ENCODE data around the gene KRTAP10-1.

DNA sequence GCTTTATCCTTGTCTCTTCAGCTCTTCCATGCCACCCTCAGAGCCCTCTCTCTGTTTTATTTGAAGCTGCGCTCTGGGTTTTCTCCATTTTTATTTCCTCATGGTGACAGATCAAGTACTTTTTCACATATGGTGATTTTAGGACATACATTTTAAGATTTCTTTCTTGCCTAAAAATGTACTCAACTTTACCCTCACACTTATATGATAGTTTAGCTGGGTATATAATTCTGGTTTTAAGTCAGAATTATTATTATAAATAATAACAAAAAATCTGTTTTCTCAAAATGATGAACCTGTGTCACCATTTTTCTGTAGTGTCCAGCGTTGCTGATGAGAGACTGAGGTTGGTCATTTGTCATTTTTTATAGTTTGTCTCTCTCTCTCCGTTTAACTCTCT is 41.2 kb upstream of the KRTAP10-1 start:
- TF ChIP-seq EZH2phosphoT487 (IDR thresholded peaks at IDR 0.05; ENCODE audit: borderline replicate concordance, low read length) (no peak), EZH2 (IDR thresholded peaks at IDR 0.05; ENCODE audit: low read length, unreplicated experiment) (no peak)
